Measurements from ENCODE around the gene MED22.

Gene MED22

GRCh38 chr9:133375724-133376654 lies 28.1 kb upstream of the MED22 start, which contains the start of the genes STKLD1 and SURF4:
Gene STKLD1, plus strand, starts transcription at chr9:133376366. Its CDS starts 108 bp downstream, at chr9:133376474.
Gene SURF4, minus strand, starts transcription at chr9:133376060. Its CDS starts 91 bp downstream, at chr9:133375969.
- Histone ChIP-seq H3K27ac (ENCODE audit: low read length) (peak within 1 kb of the TSS; percentile 82), H3K4me1 (ENCODE audit: control insufficient read depth in 1 of 2, insufficient read depth in 2 of 2, low read length in 2 of 2) (peaks cover 7 to 30% of the 10 kb centered on the region in 2 donors), H3K36me3 (ENCODE audit: control insufficient read depth in 1 of 2, insufficient read depth in 2 of 2, low read length in 2 of 2) (peaks cover 0 to 12% of the 10 kb centered on the region in 2 donors), H3K27me3 (ENCODE audit: low read depth, low read length) (no peaks in the 10 kb centered on the region), H3K9me3 (ENCODE audit: control insufficient read depth in 1 of 2, low read length in 2 of 2) (no peaks in the 10 kb centered on the region), H3K4me3 (ENCODE audit: low read depth in 1 of 2, low read length in 2 of 2) (peak within 1 kb of the TSS; percentile 91 to 94)

- Histone ChIP-seq H3K4me3 (ENCODE audit: low read depth in 1 of 2, low read length in 2 of 2) (peak overlapping the region; percentile 91 to 94), H3K27me3 (ENCODE audit: low read depth, low read length) (no peaks in the 10 kb centered on the region), H3K9me3 (ENCODE audit: control insufficient read depth in 1 of 2, low read length in 2 of 2) (no peaks in the 10 kb centered on the region), H3K36me3 (ENCODE audit: control insufficient read depth in 1 of 2, insufficient read depth in 2 of 2, low read length in 2 of 2) (peaks cover 5 to 12% of the 10 kb centered on the region in 2 donors), H3K27ac (ENCODE audit: low read length) (peak overlapping the region; percentile 82), H3K4me1 (ENCODE audit: control insufficient read depth in 1 of 2, insufficient read depth in 2 of 2, low read length in 2 of 2) (peaks cover 9 to 34% of the 10 kb centered on the region in 2 donors)
Observed at GRCh38 chr9:133375116-133375723, 27.3 kb upstream of the MED22 start.

GRCh38 chr9:133374612-133375115 lies 26.7 kb upstream of the MED22 start:
- peaks cover 10 to 12% of the 10 kb centered on the region in 2 donors for H3K36me3 ChIP-seq (ENCODE audit: control insufficient read depth in 1 of 2, insufficient read depth in 2 of 2, low read length in 2 of 2)
- H3K4me1 ChIP-seq (ENCODE audit: control insufficient read depth in 1 of 2, insufficient read depth in 2 of 2, low read length in 2 of 2) = peaks cover 13 to 39% of the 10 kb centered on the region in 2 donors
- no peaks in the 10 kb centered on the region for H3K27me3 ChIP-seq (ENCODE audit: low read depth, low read length)
- H3K27ac ChIP-seq (ENCODE audit: low read length) = peak overlapping the region; percentile 82
- H3K4me3 ChIP-seq (ENCODE audit: low read depth in 1 of 2, low read length in 2 of 2) = peak overlapping the region; percentile 91 to 94
- no peaks in the 10 kb centered on the region for H3K9me3 ChIP-seq (ENCODE audit: control insufficient read depth in 1 of 2, low read length in 2 of 2)

GRCh38 chr9:133372144-133372543 lies 24.2 kb upstream of the MED22 start:
- Histone ChIP-seq H3K27me3 (ENCODE audit: low read depth, low read length) (no peaks in the 10 kb centered on the region), H3K4me3 (ENCODE audit: low read depth in 1 of 2, low read length in 2 of 2) (no peak overlapping the region)

GRCh38 chr9:133371261-133371711 lies 23.4 kb upstream of the MED22 start:
- H3K4me3 ChIP-seq (ENCODE audit: low read depth in 1 of 2, low read length in 2 of 2) = no peak overlapping the region
- H3K27ac ChIP-seq (ENCODE audit: low read length) = no peak overlapping the region
- H3K27me3 ChIP-seq (ENCODE audit: low read depth, low read length) = no peaks in the 10 kb centered on the region
- peaks cover 23 to 24% of the 10 kb centered on the region in 2 donors for H3K36me3 ChIP-seq (ENCODE audit: control insufficient read depth in 1 of 2, insufficient read depth in 2 of 2, low read length in 2 of 2)
- H3K4me1 ChIP-seq (ENCODE audit: control insufficient read depth in 1 of 2, insufficient read depth in 2 of 2, low read length in 2 of 2) = peaks cover 16 to 53% of the 10 kb centered on the region in 2 donors
- H3K9me3 ChIP-seq (ENCODE audit: control insufficient read depth in 1 of 2, low read length in 2 of 2) = no peaks in the 10 kb centered on the region

More at GRCh38 chr9:133372144-133372543, 24.2 kb upstream of the MED22 start:
- Histone ChIP-seq H3K9me3 (ENCODE audit: control insufficient read depth in 1 of 2, low read length in 2 of 2) (no peaks in the 10 kb centered on the region), H3K4me1 (ENCODE audit: control insufficient read depth in 1 of 2, insufficient read depth in 2 of 2, low read length in 2 of 2) (peaks cover 16 to 58% of the 10 kb centered on the region in 2 donors), H3K36me3 (ENCODE audit: control insufficient read depth in 1 of 2, insufficient read depth in 2 of 2, low read length in 2 of 2) (peaks cover 15 to 16% of the 10 kb centered on the region in 2 donors), H3K27ac (ENCODE audit: low read length) (no peak overlapping the region)

- Histone ChIP-seq H3K4me1 (ENCODE audit: control insufficient read depth in 1 of 2, insufficient read depth in 2 of 2, low read length in 2 of 2) (peaks cover 16 to 53% of the 10 kb centered on the region in 2 donors), H3K27me3 (ENCODE audit: low read depth, low read length) (no peaks in the 10 kb centered on the region), H3K27ac (ENCODE audit: low read length) (no peak overlapping the region), H3K36me3 (ENCODE audit: control insufficient read depth in 1 of 2, insufficient read depth in 2 of 2, low read length in 2 of 2) (peaks cover 29% of the 10 kb centered on the region in 2 donors), H3K4me3 (ENCODE audit: low read depth in 1 of 2, low read length in 2 of 2) (no peak overlapping the region), H3K9me3 (ENCODE audit: control insufficient read depth in 1 of 2, low read length in 2 of 2) (no peaks in the 10 kb centered on the region)
Observed at GRCh38 chr9:133370685-133371084, 22.8 kb upstream of the MED22 start.

- Histone ChIP-seq H3K27me3 (ENCODE audit: low read depth, low read length) (no peaks in the 10 kb centered on the region), H3K9me3 (ENCODE audit: control insufficient read depth in 1 of 2, low read length in 2 of 2) (no peaks in the 10 kb centered on the region), H3K4me1 (ENCODE audit: control insufficient read depth in 1 of 2, insufficient read depth in 2 of 2, low read length in 2 of 2) (peaks cover 16 to 53% of the 10 kb centered on the region in 2 donors), H3K4me3 (ENCODE audit: low read depth in 1 of 2, low read length in 2 of 2) (no peak overlapping the region), H3K27ac (ENCODE audit: low read length) (no peak overlapping the region), H3K36me3 (ENCODE audit: control insufficient read depth in 1 of 2, insufficient read depth in 2 of 2, low read length in 2 of 2) (peaks cover 31 to 36% of the 10 kb centered on the region in 2 donors)
Observed at GRCh38 chr9:133369933-133370332, 22.0 kb upstream of the MED22 start.

GRCh38 chr9:133369422-133369821 lies 21.5 kb upstream of the MED22 start:
- Histone ChIP-seq H3K36me3 (ENCODE audit: control insufficient read depth in 1 of 2, insufficient read depth in 2 of 2, low read length in 2 of 2) (peaks cover 36 to 41% of the 10 kb centered on the region in 2 donors), H3K27me3 (ENCODE audit: low read depth, low read length) (no peaks in the 10 kb centered on the region), H3K9me3 (ENCODE audit: control insufficient read depth in 1 of 2, low read length in 2 of 2) (no peaks in the 10 kb centered on the region), H3K27ac (ENCODE audit: low read length) (peak overlapping the region; percentile 33), H3K4me1 (ENCODE audit: control insufficient read depth in 1 of 2, insufficient read depth in 2 of 2, low read length in 2 of 2) (peaks cover 16 to 53% of the 10 kb centered on the region in 2 donors), H3K4me3 (ENCODE audit: low read depth in 1 of 2, low read length in 2 of 2) (no peak overlapping the region)

- Histone ChIP-seq H3K4me1 (ENCODE audit: control insufficient read depth in 1 of 2, insufficient read depth in 2 of 2, low read length in 2 of 2) (peaks cover 16 to 51% of the 10 kb centered on the region in 2 donors), H3K27me3 (ENCODE audit: low read depth, low read length) (no peaks in the 10 kb centered on the region), H3K36me3 (ENCODE audit: control insufficient read depth in 1 of 2, insufficient read depth in 2 of 2, low read length in 2 of 2) (peaks cover 44 to 46% of the 10 kb centered on the region in 2 donors), H3K9me3 (ENCODE audit: control insufficient read depth in 1 of 2, low read length in 2 of 2) (no peaks in the 10 kb centered on the region), H3K27ac (ENCODE audit: low read length) (no peak overlapping the region), H3K4me3 (ENCODE audit: low read depth in 1 of 2, low read length in 2 of 2) (peak overlapping the region in 1 of 2 donors; percentile 7)
Observed at GRCh38 chr9:133368249-133368881, 20.4 kb upstream of the MED22 start.

GRCh38 chr9:133367778-133368177 lies 19.8 kb upstream of the MED22 start:
- H3K4me3 ChIP-seq (ENCODE audit: low read depth in 1 of 2, low read length in 2 of 2) = no peak overlapping the region
- H3K4me1 ChIP-seq (ENCODE audit: control insufficient read depth in 1 of 2, insufficient read depth in 2 of 2, low read length in 2 of 2) = peaks cover 15 to 46% of the 10 kb centered on the region in 2 donors
- H3K27me3 ChIP-seq (ENCODE audit: low read depth, low read length) = no peaks in the 10 kb centered on the region
- H3K36me3 ChIP-seq (ENCODE audit: control insufficient read depth in 1 of 2, insufficient read depth in 2 of 2, low read length in 2 of 2) = peaks cover 47 to 52% of the 10 kb centered on the region in 2 donors
- H3K27ac ChIP-seq (ENCODE audit: low read length) = no peak overlapping the region
- H3K9me3 ChIP-seq (ENCODE audit: control insufficient read depth in 1 of 2, low read length in 2 of 2) = no peaks in the 10 kb centered on the region

All from muscle layer of duodenum (tissue), 2 donors.